Gastrocnemius medialis (tissue), 4 donors: Measurements from ENCODE around the gene NPAS3. TPM values are rescaled to one million over a fixed set of nuclear protein-coding genes. Genes with fewer than 3 reads are reported as not detected.

ENCODE experiments used
- ATAC-seq, 2 donors: fragments of 150-250 bp; one replicate each; pipeline ENCODE4 v1.9.1; 2016
- DNase-seq, 2 donors: peaks; one replicate each; pipeline ENCODE4 v3.0.0-alpha.2; 2019
- H3K27ac ChIP-seq, 4 donors: fragments of 200-600 bp; sonication (generic); 1 replicate in 1 of 4; 2 replicates in 3 of 4; pipeline ENCODE4 v1.5.1; 2016 to 2018; ENCODE audit warnings: mild to moderate bottlenecking in 2 of 4, moderate library complexity in 1 of 4
- H3K27me3 ChIP-seq, 3 donors: fragments of 200-600 bp; sonication (generic) in 2 of 3; 1 replicate in 1 of 3; 2 replicates in 2 of 3; pipeline versions ENCODE4 v1.5.1 to v1.6.0; 2016 to 2019; ENCODE audit warnings: mild to moderate bottlenecking in 1 of 3, moderate library complexity in 1 of 3
- H3K36me3 ChIP-seq, 2 donors: fragments of 200-600 bp; sonication (generic) in 1 of 2; one replicate each; pipeline ENCODE4 v1.5.1; 2017 to 2018
- H3K4me1 ChIP-seq, 2 donors: fragments of 200-600 bp; sonication (generic) in 1 of 2; one replicate each; pipeline ENCODE4 v1.5.1; 2016 to 2017; ENCODE audit warnings: mild to moderate bottlenecking in 2 of 2
- H3K4me3 ChIP-seq, 4 donors: fragments of 200-600 bp; sonication (generic) in 3 of 4; 1 replicate in 1 of 4; 2 replicates in 3 of 4; pipeline ENCODE4 v1.5.1; 2016 to 2019; ENCODE audit warnings: mild to moderate bottlenecking in 2 of 4
- H3K9me3 ChIP-seq, 3 donors: fragments of 200-600 bp; sonication (generic) in 2 of 3; 1 replicate in 1 of 3; 2 replicates in 2 of 3; pipeline ENCODE4 v1.5.1; 2016 to 2019
- CTCF ChIP-seq, 5 experiments: fragments of 450-650 bp in 3 of 5; fragments of 200-600 bp in 2 of 5; sonication (generic) in 2 of 5; IDR thresholded peaks in 4 of 5; conservative IDR thresholded peaks in 1 of 5; 1 replicate in 4 of 5; 2 replicates in 1 of 5; pipeline ENCODE4 v1.5.1; 2016 to 2019; ENCODE audit warnings: antibody characterized with exemption in 5 of 5, mild to moderate bottlenecking in 3 of 5, moderate library complexity in 3 of 5
- POLR2A ChIP-seq, 2 donors: fragments of 450-650 bp; IDR thresholded peaks; one replicate each; pipeline ENCODE4 v1.6.1; 2017; ENCODE audit warnings: antibody characterized with exemption in 2 of 2, mild to moderate bottlenecking in 2 of 2, moderate library complexity in 2 of 2
- in situ Hi-C, 4 donors: fragments of 200-750 bp; cut with MboI; loops; one replicate each; pipeline versions ENCODE4 v1.15.0 to v1.8.0; 2017; ENCODE audit warnings: low sequenced_read_pairs in 4 of 4
- intact Hi-C: fragments of 100-400 bp; cut with DNase I; formaldehyde crosslinking; loops from one replicate; pipeline ENCODE4 v1.15.1; 2023; ENCODE audit warnings: low total_unique reads
- total RNA-seq, 4 donors: library from RNA; depleted of rRNA; stranded (reverse); fragments of >200 nt; gene quantifications; one replicate each; pipeline versions ENCODE4 v1.1.0 to v1.2.3, GENCODE V29; 2016

Gene NPAS3
- total RNA-seq, 4 donors from 2014 or later: 0.82 to 1.00 TPM; not detected in 2

DNA sequence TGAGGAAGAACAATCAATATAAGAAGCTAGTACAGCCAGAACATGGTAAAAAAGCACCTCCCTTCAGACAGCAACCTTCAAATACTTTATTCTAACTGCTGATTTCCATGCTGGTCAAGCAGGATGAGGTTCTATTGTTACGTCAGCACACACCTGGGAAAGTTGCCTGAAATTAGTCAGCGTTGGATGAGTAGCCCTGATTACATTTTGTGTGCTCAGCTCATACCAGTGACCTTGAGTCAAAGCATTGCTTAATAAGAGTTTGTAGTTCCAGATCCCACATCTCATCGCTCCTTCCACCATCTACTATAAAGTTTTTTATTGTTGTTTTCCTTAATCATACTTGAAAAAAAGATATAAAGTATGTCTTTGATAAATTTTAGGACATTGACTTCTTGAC, 650.7 kb downstream of the NPAS3 start:
- intact Hi-C loops: no loop called here
- in situ Hi-C loops: no loop called here

DNA sequence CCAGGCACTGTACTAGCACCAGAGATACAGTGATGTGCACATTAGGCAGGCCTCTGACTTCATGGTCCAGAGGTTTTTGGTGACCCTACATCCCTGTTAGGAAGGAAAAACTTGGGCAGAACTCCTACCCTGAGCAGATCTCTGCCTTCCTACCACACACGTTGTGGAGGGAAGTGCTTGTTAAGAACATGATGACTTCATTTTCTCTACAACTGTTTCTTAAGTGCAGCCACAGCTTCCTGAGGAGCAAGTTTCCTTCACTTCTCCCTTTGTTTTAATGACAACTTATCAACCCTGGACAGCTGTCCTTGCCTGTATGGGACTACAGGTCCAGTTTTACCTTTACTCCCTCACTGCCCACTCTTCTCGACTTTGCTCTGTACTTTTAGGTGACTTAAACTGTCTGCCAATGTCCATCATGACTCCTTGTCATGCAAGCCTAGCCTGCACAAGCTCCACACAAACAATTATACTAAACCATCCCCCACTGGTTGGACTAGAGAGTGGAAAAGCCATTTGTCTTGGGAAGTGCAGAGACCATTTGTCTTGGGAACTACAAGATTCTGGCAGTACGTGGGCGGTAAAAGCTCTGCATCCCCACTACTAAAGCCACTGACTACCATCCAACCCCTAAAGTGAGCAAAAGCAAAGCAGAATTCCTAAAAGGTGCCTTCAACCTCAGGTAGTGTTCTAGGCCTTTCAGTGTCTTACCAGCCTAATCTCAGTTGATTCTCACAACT, 652.4 kb downstream of the NPAS3 start:
- Histone ChIP-seq H3K36me3 (no peaks in the 10 kb centered on the region), H3K4me1 (no peaks in the 10 kb centered on the region), H3K27me3 (no peaks in the 10 kb centered on the region), H3K9me3 (no peaks in the 10 kb centered on the region), H3K4me3 (no peak overlapping the region), H3K27ac (no peak overlapping the region)
- in situ Hi-C loops: no loop called here
- no peak for ATAC-seq
- no peak for DNase-seq
- TF ChIP-seq POLR2A (IDR thresholded peaks at IDR 0.05) (no peak), CTCF (IDR thresholded peaks at IDR 0.05 in 4 of 5, conservative IDR thresholded peaks at IDR 0.05 in 1 of 5) (no peak)
- intact Hi-C loops: no loop called here

More for the DNA sequence above, 650.7 kb downstream of the NPAS3 start:
- TF ChIP-seq CTCF (IDR thresholded peaks at IDR 0.05 in 4 of 5, conservative IDR thresholded peaks at IDR 0.05 in 1 of 5) (no peak), POLR2A (IDR thresholded peaks at IDR 0.05) (no peak)
- Histone ChIP-seq H3K4me3 (no peak overlapping the region), H3K27me3 (no peaks in the 10 kb centered on the region), H3K27ac (no peak overlapping the region), H3K9me3 (no peaks in the 10 kb centered on the region), H3K4me1 (no peaks in the 10 kb centered on the region), H3K36me3 (no peaks in the 10 kb centered on the region)
- ATAC-seq: no peak
- no peak for DNase-seq

GRCh38 chr14:33592297-33592696, 653.6 kb downstream of the NPAS3 start:
- Histone ChIP-seq H3K4me3 (no peak overlapping the region), H3K36me3 (no peaks in the 10 kb centered on the region), H3K27ac (no peak overlapping the region), H3K9me3 (no peaks in the 10 kb centered on the region), H3K4me1 (no peaks in the 10 kb centered on the region), H3K27me3 (no peaks in the 10 kb centered on the region)
- ATAC-seq: no peak
- intact Hi-C loops (no loop called here), in situ Hi-C loops (no loop called here)
- no peak for DNase-seq
- TF ChIP-seq POLR2A (IDR thresholded peaks at IDR 0.05): no peak
- TF ChIP-seq CTCF (IDR thresholded peaks at IDR 0.05 in 4 of 5, conservative IDR thresholded peaks at IDR 0.05 in 1 of 5): no peak

DNA sequence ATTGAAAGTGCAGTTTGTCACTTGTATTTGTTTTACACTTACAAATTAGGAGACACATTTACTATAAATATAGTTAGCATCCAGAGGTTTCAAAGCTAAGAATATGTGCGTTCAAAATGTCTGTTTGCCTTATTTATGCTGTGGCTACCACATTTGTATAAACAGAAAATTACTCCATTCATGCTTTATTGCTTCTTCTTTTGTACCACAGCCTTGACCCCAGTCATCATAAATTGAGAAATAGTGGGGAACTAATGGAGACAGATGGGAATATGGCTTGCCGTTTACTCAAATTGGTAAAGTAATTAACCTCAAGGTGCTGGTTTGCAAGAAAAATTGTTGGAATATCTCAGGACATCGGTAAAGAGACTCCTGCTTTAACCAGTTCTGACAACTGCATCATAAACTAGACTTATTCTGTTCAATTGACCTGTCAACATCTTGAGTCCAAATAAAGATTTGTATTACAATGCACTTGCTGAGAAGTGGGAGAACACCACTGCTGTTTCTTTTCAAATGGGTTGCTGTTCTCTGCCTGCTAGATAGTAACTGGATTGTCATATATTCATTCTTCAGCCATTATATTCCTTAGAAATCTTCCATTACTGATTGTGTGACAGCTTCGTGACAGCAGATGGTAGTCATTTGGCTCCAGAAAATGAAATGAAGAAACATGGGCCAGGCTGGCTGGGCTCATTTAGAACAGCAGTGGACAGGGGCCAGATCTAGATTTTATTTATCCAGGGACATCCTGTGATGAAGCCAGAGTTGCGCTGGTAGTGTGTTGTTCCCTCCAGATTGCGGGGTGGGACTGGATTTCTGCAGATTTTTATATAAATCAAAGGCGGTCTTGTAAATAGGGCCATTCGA, 657.8 kb downstream of the NPAS3 start:
- Histone ChIP-seq H3K9me3 (no peaks in the 10 kb centered on the region), H3K4me3 (no peak overlapping the region), H3K36me3 (no peaks in the 10 kb centered on the region), H3K4me1 (no peaks in the 10 kb centered on the region), H3K27ac (no peak overlapping the region), H3K27me3 (no peaks in the 10 kb centered on the region)
- no peak for TF ChIP-seq POLR2A (IDR thresholded peaks at IDR 0.05)
- TF ChIP-seq CTCF (IDR thresholded peaks at IDR 0.05 in 4 of 5, conservative IDR thresholded peaks at IDR 0.05 in 1 of 5): no peak
- intact Hi-C loops (no loop called here), in situ Hi-C loops (no loop called here)
- ATAC-seq: no peak
- DNase-seq: no peak
